SH-SY5Y (cell line): ENCODE results near the gene LY86.

ENCODE experiments used
- GATA2 ChIP-seq: IDR thresholded peaks from 2 replicates; pipeline ENCODE4 v1.6.1; 2011; ENCODE audit warnings: mild to moderate bottlenecking, low read depth, low read length
- GATA3 ChIP-seq: IDR thresholded peaks from 2 replicates; pipeline ENCODE4 v1.6.1; 2011; ENCODE audit warnings: low read depth, mild to moderate bottlenecking, low read length, moderate library complexity

- TF ChIP-seq GATA2: no peak
- no peak for TF ChIP-seq GATA3
These were observed 17.4 kb upstream of the LY86 start for GRCh38 chr6:6570929-6571671.
